NCI-H1436 (cell line): Measurements from ENCODE around the gene MAP2.

Experiments
- DNase-seq: peaks from one replicate; lab custom pipeline; 2025; lab: John Stamatoyannopoulos, UW

MAP2 gene

DNA sequence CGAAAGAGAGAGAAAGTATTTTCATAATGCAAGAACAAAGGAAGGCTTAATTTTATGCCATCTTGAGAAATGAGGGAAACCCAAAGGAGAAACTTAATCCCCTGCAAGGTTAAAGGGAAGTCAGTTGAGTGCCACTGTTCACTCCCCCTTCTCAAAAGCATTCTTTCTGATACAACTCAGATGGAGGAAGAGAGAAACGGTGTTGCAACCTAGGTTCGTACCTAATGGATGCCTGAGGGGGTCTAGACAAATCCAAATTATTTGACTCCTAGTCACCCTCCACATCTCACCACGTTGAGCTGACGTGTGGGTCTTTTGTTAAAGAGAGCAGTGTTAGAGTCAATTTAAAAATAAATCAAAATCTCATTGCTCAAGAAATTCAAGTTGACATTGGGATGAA lies 295.2 kb downstream of the MAP2 start:
- peak; percentile 0 for DNase-seq

DNA sequence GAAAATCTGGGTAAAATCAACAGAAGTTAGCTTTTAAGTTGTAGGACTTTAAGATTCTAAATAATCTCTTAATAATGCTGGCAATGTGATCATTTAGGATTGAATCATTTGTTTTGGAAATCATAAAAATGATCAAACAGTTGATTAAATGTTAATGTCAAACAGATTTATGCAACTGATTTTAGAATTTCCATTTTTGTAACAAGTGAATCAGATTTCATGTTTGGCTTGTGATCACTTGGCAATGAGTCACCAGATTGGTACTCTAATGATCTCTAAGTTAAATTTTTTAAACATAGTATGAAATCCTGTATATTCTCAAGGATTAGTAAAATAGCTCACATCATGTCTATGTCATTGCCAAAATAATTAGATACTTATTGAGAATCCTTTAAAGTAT lies 297.6 kb downstream of the MAP2 start:
- DNase-seq = no peak

DNA sequence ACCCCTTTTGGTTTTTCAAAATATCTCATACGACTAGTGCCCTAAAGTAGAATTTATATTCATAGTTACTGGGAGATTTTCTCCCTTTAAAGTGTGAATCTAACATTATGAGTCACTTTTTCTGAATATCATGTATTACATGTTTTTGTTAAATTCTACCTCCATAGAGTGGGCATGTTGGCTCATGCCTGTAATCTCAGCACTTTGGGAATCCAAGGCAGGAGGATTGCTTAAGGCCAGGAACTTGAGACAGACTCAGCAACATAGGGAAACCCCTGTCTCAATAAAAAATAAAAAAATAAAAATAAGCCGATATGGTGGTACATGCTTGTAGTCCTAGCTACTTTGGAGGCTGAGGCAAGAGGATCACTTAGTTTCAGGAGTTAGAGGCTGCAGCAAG lies 302.5 kb downstream of the MAP2 start:
- no peak for DNase-seq

DNA sequence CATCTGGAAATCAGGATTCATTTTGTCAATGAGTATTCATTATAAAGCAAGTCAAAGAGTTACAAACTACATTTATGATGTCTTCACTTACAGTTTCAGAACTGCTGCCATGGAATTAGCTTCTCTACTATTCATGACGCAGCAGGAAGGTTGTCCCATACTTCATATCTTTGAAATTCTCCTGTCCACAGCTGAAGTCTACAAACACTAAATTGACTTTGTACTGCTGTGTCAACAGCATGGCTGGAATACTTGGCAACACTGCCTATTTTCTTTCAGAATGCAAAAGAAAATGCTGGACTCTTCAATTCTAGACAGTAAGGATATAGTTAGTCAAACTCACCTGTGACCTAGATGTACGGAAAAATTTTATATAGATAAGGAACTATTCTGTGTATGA lies 303.2 kb downstream of the MAP2 start:
- no peak for DNase-seq

DNA sequence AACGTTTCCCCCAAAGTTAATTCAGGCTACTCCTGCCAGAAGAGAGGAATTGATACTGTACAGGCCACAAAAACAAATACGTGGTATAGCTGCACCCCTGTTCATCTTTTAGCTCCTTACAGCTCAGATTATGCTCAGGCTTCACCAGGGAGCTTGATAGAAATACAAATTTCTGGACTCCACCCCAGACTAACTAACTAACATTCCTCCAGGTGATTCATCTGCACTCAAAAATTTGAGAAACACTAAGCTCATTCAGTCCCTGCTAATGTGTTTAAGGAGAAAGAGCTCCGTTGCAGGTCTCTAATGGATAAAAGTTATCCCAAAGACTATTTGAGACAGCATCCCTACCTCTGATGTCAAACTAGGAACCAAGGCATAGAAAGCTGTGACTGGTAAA lies 311.0 kb downstream of the MAP2 start:
- DNase-seq = no peak

DNA sequence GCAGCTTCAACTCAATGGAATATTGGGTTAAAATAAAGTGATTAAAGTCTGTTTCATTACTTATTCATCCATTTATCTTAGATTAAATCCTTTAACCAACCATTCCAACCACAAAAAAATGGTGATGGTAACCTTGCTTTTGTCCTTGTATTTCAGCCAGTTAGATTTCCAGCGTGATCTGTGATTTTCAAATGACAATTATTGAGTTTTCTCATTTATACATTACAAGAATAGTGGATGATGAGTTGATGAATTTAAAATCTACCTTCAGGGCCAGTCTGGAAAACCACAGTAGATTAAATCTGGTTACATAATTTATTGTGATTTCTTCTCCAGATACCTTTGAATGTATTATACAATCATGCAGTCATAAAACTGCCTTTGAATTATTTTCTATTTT lies 318.1 kb downstream of the MAP2 start:
- DNase-seq = no peak

DNA sequence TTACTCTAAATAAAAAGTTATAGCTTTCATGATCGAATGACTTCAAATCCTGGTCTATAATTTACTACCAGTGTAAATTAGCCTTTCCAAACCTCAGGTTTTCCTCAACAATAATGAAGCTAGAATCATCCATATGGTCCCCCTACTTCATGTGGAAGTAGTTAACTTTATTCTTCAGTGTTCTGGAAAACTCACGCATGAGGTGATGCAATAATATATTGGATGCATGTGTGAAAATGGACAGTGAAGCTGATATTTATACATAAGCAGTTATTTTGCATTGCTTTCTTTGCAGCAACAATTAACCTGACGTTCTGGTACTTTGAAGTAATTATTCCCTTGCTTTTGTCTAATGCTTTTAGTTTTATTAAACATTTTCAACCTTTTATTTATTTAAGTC lies 329.2 kb downstream of the MAP2 start:
- DNase-seq = no peak

DNA sequence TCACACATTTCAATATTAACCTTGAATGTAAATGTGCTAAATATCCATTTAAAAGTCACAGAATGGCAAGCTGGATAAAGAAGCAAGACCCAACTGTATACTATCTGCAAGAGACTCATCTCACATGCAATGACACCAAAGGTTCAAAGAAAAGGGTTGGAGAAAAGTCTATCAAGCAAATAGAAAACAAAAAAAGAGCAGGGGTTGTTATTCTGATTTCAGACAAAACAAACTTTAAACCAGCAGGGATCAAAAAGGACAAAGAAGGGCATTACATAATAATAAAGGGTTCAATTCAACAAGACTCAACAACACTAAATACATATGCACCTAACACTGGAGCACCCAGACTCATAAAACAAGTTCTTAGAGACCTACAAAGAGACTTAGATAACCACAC lies 333.3 kb downstream of the MAP2 start:
- no peak for DNase-seq

DNA sequence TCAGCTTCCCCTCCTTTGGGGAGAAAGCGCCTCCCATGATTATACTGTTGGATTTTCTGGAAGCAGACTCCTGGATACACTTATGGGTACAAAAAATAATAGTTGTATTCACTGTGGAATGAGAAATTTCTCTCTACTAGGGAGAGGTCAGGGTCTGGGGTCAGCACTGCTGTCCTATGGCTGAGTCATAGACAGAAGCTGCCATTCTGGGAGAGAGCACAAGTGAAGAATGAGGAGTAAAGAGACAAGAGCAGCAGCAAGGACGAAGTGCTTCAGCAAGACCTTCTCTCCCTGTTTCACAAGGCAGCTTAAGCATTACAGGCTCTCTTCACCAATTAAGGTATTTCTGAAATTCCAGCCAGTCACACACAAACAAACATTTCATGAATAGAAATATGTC lies 337.7 kb downstream of the MAP2 start:
- no peak for DNase-seq

DNA sequence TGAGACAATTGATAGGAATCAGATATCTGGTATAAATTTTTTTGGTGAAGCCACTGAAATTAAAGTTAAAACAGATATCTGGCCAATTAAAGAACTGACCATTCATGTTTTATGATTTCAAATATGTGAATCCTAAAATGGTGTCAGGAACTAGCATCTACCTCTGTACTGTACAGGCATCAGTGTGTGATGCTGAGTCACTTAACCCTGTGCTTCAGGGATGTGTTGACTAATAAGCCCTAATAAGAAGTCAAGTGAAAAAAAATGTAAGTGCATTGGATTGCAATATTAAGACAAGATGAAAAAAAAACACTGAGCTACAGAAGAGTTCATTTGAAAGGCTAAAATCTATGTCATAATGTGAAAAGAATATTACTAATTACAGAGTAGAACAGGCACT lies 338.7 kb downstream of the MAP2 start:
- no peak for DNase-seq

DNA sequence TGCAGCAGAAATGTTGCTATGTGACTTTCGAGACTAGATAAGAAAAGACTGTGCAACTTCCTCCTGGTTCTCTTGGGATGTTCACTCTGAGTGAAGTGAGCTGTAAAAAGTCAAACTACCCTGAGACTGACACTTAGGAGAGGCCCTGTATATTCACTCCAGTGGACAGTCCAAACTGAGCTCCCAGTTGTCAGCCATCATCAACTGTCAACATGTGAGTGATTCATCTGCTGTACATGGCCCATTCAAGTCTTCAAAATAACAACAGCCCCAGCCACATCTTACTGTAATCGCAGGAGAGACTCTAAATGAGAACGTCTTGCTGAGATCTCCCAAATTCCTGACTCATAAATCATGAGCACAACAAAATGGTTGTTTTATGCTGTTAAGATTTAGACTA lies 339.3 kb downstream of the MAP2 start:
- DNase-seq = no peak

DNA sequence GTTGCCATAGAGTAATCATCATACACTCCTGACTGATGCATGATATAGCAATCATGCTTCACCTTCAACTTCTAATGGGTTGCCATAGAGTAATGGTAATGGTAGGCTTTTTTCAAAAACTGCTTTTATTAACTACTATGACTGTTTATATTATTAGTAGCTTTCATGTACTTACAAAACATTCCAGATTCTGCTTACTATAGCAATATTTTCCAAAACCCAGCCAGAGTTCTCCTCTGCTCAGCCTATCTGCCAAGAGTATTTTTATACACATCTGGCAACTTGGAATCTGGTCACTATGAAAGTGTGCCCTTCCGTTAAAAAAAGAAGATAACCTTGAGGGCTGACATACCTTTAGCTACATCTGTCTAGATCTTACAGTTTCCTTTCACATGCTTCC lies 342.8 kb downstream of the MAP2 start:
- no peak for DNase-seq

DNA sequence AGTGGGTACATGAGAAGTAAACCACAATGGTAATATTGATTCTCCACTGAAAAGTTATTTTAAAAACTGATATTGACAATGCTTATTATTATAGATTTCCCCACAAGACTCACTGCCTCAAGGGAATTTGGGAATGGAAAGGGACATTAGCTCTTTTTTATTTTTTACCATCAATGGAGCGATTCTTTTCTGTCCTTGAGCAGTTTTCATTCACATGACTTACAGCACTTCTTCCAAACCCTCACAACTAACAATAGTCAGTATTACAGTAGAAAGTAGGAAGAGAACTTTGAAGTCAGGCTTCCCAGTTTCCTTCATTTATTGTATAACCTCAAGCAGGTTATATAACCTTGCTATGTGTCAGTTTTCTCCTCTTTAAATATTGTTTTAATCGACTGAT lies 343.5 kb downstream of the MAP2 start:
- DNase-seq = no peak

DNA sequence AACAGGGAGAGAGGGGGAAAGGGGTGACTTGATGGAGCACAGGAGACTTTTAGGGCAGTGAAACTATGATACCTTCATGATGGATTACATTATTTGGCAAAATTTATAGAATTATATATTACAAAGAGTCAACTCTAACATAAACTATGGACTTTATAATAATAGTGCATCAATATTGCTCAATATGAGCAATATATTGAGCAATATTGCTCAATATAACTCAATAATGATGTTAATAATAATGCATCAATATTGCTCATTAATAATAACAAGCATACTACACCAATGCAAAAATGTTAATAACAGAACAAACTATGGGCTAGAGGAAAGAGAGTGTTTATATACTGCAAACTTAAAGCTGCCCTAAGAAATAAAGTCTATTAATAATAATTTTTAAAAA lies 344.7 kb downstream of the MAP2 start:
- no peak for DNase-seq

DNA sequence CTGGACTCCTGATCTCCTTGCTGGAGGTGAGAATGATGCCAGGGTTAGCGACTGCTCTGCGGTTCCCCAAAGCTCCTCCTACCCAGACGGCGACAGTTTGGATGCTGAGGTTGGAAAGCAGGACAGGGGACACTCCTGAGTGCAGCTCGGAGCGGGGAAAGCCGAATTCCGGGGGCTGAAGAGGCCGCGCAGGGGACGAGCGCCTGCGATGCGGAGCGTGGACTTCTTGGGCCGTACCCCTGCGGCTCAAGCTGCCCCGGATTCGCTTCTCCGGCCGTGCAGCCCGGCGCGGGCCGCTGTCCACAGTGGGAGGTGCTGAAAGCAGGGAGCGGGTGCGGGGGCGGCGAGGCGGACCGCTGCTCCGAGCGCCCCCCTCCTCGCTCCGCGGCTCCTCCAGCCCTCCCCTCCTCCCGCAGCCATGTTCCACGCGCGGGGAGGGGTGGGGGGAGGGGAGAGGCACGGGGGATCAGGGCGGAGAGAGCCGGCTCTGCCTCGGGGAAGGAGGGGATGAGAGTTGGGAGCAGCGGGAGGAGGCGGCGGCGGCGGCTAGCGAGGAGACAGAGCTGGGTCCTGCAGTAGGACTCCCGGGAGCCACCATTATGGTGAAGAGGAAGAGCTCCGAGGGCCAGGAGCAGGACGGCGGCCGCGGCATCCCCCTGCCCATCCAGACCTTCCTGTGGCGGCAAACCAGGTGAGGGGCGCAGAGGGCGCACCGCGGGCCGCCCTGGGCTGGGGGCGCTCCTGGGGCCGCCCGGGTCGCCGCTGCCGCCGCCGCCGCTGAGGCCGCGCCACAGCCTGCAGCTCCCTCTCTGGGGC lies 347.8 kb downstream of the MAP2 start, which contains the start of gene UNC80:
Gene UNC80, plus strand, starts transcription at position 359 of the 816 bp plus-strand sequence. Its CDS starts 241 bp downstream, at position 600.
- DNase-seq = peak; percentile 55

DNA sequence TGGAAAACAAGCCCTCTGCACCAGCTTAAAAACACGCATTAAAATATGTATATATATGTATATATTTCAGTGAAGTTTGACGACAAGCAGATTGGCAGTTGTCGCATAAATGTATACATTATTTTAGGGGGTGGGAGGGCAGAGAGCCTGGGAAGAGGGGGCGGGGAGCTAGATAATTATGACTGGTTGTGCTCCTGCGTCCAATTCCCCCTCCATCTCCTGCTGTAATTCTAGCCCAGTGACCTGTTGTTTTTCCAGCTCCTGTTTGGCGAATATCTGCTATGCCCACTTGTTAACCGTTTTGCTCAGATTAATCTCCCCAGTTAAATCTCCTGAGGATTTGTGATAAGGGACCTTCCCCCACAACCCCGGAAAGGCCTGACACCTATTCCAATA lies 348.4 kb downstream of the MAP2 start:
- DNase-seq = peak; percentile 15

DNA sequence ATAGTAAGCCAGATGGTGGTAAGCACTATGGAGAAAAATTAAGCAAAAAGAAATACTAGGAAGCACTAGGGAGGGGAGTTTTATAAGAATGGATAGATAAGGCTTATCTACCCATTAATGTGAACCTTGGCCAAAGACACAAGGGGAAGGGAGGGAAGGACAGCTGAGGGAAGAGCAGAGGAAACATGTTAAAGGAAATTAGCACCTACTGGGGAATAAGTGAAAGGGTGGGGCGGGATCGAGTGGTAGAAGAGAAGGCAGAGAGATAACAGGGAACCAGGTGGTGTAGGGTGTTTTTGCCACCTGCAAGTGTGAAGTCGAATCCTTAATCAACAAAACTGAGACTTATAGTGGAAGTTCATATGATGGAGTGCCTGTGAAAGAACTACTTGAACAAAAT lies 349.5 kb downstream of the MAP2 start:
- DNase-seq = no peak
